ENCODE results near the gene THRB.
A peak's percentile ranks its signal among the peaks of the same experiment; 100 is the strongest.

THRB gene

DNA sequence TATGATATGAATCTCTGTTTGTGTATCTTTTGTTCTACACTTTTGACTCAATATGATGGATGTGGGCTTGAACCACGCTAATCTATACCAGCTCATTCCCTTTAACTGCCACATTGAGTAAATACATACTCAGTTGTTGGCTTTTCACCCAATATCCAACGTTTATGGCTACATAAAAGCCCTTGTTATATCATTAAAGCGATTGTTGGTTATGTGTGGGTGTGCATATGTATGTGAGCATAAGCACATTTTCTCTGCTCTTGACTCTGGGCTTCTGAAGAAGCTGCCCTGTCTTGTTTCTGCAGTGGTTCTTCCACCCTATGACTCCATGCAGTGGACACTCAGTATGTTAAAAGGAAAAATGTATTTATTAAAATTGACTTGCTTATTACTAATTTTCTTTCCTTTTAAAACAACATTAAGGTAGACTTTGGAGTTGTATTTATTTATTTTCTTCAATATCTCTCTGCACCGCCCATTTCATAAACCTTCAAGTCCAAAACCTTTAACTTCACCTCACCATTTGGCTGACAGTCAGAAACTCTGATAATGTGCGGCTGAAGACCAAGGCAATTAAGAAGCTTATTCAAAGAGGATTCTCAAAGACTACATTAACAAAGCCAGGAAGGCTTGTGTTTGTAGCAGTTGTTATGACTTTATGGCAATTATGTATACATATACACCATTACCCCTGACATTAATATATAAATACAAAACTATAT lies 156.1 kb downstream of the THRB start:
- no peak overlapping the region for H3K4me3 ChIP-seq (ENCODE audit: low read length)
- no peak for DNase-seq (ENCODE audit: low read depth)
- TF ChIP-seq, protein P1, sequence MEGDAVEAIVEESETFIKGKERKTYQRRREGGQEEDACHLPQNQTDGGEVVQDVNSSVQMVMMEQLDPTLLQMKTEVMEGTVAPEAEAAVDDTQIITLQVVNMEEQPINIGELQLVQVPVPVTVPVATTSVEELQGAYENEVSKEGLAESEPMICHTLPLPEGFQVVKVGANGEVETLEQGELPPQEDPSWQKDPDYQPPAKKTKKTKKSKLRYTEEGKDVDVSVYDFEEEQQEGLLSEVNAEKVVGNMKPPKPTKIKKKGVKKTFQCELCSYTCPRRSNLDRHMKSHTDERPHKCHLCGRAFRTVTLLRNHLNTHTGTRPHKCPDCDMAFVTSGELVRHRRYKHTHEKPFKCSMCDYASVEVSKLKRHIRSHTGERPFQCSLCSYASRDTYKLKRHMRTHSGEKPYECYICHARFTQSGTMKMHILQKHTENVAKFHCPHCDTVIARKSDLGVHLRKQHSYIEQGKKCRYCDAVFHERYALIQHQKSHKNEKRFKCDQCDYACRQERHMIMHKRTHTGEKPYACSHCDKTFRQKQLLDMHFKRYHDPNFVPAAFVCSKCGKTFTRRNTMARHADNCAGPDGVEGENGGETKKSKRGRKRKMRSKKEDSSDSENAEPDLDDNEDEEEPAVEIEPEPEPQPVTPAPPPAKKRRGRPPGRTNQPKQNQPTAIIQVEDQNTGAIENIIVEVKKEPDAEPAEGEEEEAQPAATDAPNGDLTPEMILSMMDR (IDR thresholded peaks at IDR 0.05; ENCODE audit: insufficient read depth, low read depth, low read length, missing control alignments), result no peak

DNA sequence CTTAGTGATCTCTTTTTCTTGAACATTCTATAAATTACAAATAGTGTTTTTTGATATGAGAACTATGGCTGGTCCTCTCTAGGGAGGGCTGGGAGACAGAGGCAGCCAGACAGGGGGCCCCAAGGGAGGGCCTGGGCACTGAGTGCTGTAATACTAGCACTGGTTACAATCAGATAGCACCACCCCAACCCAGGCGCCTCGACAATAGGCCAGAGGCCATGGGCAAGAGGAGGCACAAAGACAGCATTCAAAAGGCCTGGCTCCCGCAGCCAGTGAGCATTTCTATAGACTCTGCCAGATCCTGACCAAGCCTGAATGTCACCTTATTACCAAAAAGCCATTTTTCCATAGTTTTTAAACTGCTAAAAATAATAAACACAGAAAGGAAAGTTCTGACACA lies 158.5 kb downstream of the THRB start:
- no peak for DNase-seq (ENCODE audit: low read depth)
- no peak overlapping the region for H3K4me3 ChIP-seq (ENCODE audit: low read length)
- TF ChIP-seq, protein P1 (IDR thresholded peaks at IDR 0.05; ENCODE audit: insufficient read depth, low read depth, low read length, missing control alignments), result no peak

DNA sequence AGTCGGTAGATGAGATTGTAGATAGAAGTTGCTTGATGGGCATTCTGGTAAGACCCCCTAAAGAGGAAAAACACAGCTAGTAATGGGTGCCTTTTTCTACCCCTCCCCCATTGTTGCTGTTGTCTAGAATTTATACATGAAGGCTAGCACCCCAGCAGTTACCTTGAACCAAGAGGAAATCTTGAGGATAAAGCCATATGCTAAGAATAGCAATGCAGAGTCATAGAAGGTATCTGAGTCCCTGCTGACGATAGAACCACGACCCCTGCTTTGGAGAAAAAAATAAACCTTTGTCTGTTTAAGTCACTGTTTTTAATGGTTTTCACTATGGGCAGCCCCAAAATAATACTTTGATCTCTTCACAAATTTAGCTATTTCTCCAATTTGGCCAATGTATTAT lies 162.6 kb downstream of the THRB start:
- no peak for DNase-seq (ENCODE audit: low read depth)
- TF ChIP-seq, protein P1 (IDR thresholded peaks at IDR 0.05; ENCODE audit: insufficient read depth, low read depth, low read length, missing control alignments), result no peak
- H3K4me3 ChIP-seq (ENCODE audit: low read length), result no peak overlapping the region

DNA sequence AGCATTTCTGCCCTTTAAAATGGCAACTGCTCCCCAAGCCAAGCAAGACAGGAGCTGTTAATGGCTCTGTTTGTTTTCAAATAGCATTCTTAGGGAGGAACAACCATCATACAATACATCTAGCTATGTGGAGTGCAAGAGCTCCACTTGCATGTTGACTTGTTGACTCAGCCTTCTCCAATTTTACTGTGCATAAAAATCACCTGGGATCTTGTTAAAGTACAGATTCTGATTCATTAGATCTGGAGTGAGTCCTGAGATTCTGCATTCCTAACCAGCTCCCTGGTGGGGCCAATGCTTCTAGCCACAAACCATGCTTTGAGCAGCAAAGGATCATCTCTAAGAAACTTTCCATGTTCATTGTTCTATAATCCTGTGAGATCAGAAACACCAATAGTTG lies 171.4 kb downstream of the THRB start:
- peak; percentile 27 for DNase-seq (ENCODE audit: low read depth)
- no peak overlapping the region for H3K4me3 ChIP-seq (ENCODE audit: low read length)
- TF ChIP-seq, protein P1 (IDR thresholded peaks at IDR 0.05; ENCODE audit: insufficient read depth, low read depth, low read length, missing control alignments), result no peak

DNA sequence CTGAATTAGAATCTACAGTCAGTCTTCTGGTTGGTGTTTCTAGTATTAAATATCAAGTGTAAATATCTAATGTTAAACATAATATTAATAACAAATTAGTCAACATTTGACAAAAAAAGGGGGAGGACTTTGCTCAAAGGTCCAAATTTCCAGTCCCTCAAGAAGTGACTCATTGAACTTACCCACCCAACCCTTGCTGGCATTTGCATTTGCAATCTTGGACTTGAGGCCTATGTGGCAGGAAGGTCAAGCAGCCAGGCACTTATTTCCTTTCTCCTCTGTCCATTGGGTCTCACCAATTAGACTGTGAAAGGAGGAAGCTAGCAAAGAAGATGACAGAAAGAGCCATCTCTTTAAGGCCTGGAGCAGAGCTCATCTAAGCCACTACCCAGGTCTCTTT lies 174.0 kb downstream of the THRB start:
- TF ChIP-seq, protein P1 (IDR thresholded peaks at IDR 0.05; ENCODE audit: insufficient read depth, low read depth, low read length, missing control alignments), result no peak
- no peak for DNase-seq (ENCODE audit: low read depth)
- H3K4me3 ChIP-seq (ENCODE audit: low read length), result no peak overlapping the region

DNA sequence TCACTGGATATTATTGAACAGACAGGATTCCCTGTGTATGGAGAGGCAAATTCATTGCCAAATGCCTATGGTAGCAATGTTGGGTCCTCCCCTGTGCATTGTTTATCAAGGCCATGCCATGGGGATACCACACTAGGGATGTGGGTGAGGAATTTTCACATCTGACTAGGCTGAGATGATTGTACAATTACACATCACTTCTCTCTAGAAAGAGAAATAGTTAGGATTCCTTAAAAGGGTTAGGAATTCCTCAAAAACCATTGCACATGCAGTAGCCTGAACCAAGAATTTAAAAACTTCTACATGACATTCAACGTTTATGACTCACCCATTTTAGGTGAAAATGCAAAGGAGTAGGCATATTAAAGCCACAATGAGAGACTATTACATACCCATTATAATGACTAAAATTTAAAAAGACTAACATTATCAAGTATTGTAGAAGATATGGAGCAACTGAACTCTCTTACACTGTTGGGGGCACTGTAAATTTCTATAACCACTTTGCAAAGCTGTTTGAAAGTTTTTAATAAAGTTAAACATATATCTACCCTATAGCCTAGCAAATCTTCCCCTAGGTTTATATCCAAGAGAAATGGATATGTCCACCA lies 175.9 kb downstream of the THRB start:
- TF ChIP-seq, protein P1 (IDR thresholded peaks at IDR 0.05; ENCODE audit: insufficient read depth, low read depth, low read length, missing control alignments), result no peak
- DNase-seq (ENCODE audit: low read depth), result peak; percentile 78
- no peak overlapping the region for H3K4me3 ChIP-seq (ENCODE audit: low read length)
